Karpas-422 (cell line): ENCODE data around the gene SLC35E1. TPM values are rescaled to one million over a fixed set of nuclear protein-coding genes. Genes with fewer than 3 reads are reported as not detected.
"Not testable (repeated sequence)": the region's sequence is repeated elsewhere in the genome, so short reads cannot be mapped to it uniquely, and the experiment has no call there.

Source experiments
- DNase-seq: peaks from one replicate; pipeline ENCODE4 v3.0.0-alpha.2; 2015
- H2AFZ ChIP-seq: fragments of 200-600 bp; sonication (generic); 2 replicates; pipeline ENCODE4 v1.6.1; 2014; ENCODE audit warnings: antibody characterized with exemption, low read length, mixed read lengths
- H3K27ac ChIP-seq: fragments of 200-600 bp; sonication (generic); 2 replicates; pipeline ENCODE4 v1.5.1; 2014; ENCODE audit warnings: mild to moderate bottlenecking, low read length, moderate library complexity
- H3K27me3 ChIP-seq: fragments of 200-600 bp; sonication (generic); 2 replicates; pipeline ENCODE4 v1.6.1; 2014; ENCODE audit warnings: low read length, mixed read lengths
- H3K36me3 ChIP-seq: fragments of 200-600 bp; sonication (generic); 2 replicates; pipeline ENCODE4 v1.6.1; 2014; ENCODE audit warnings: low read length, mixed read lengths; ENCODE audit not compliant: insufficient read depth
- H3K4me1 ChIP-seq: fragments of 200-600 bp; sonication (generic); 2 replicates; pipeline ENCODE4 v1.6.1; 2014; ENCODE audit warnings: mild to moderate bottlenecking, low read length, mixed read lengths
- H3K4me2 ChIP-seq: fragments of 200-600 bp; sonication (generic); 2 replicates; pipeline ENCODE4 v1.6.1; 2014; ENCODE audit warnings: low read length, low read depth, mild to moderate bottlenecking; ENCODE audit not compliant: poor library complexity, severe bottlenecking
- H3K4me3 ChIP-seq: fragments of 200-600 bp; sonication (generic); 2 replicates; pipeline ENCODE4 v1.5.1; 2014; ENCODE audit warnings: mild to moderate bottlenecking, antibody characterized with exemption, low read length, mixed read lengths
- H3K79me2 ChIP-seq: fragments of 200-600 bp; sonication (generic); 2 replicates; pipeline ENCODE4 v1.6.1; 2014; ENCODE audit warnings: mild to moderate bottlenecking, low read length, mixed read lengths
- H3K9ac ChIP-seq: fragments of 200-600 bp; sonication (generic); 2 replicates; pipeline ENCODE4 v1.6.0; 2014; ENCODE audit warnings: low read length
- H3K9me2 ChIP-seq: fragments of 200-600 bp; sonication (generic), shearing (Covaris generic); replicated peaks from 2 replicates; pipeline ENCODE4 v1.6.0; 2014; ENCODE audit warnings: mild to moderate bottlenecking, low read length, moderate library complexity; ENCODE audit not compliant: insufficient read depth
- H3K9me3 ChIP-seq: fragments of 300-700, 200-600 bp; sonication (generic); 2 replicates; pipeline ENCODE4 v1.6.1; 2014; ENCODE audit warnings: low read length, mixed read lengths
- H4K20me1 ChIP-seq: fragments of 200-600 bp; sonication (generic); 2 replicates; pipeline ENCODE4 v1.6.1; 2014; ENCODE audit warnings: mild to moderate bottlenecking, antibody characterized with exemption, low read length, low read depth; ENCODE audit not compliant: insufficient read depth
- total RNA-seq: library from RNA; depleted of rRNA; stranded (reverse); fragments of >200 nt; shearing (Covaris generic); gene quantifications from 2 replicates; pipeline ENCODE4 v1.2.3, GENCODE V29; 2014; ENCODE audit warnings: low replicate concordance

Gene SLC35E1
- total RNA-seq, 1 experiment from 2014 or later, result 33.5 TPM

DNA sequence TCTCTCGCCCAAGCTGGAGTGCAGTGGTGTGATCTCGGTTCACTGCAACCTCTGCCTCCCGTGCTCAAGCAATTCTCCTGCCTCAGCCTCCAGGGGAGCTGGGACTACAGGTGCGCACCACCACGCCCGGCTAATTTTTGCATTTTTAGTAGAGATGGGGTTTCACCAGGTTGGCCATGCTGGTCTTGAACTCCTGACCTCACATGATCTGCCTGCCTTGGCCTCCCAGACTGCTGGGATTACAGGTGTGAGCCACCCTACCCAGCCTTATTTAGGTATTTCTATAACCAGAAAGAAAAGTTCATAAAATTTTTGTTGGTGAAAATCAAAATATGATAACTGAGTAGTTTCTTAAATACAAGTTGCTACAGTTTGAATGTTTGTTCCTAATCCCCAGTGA is 28.5 kb downstream of the SLC35E1 start:
- Histone ChIP-seq H3K4me2 (peak overlapping the region; percentile 97), H3K4me1 (peaks cover 33% of the 10 kb centered on the region), H3K36me3 (peaks cover 18% of the 10 kb centered on the region), H3K27ac (peak overlapping the region; percentile 87), H3K4me3 (peak overlapping the region; percentile 88), H3K79me2 (peaks cover 52% of the 10 kb centered on the region), H4K20me1 (peaks cover 19% of the 10 kb centered on the region), H3K9ac (peak overlapping the region; percentile 84)
- H2AFZ ChIP-seq, H3K27me3 ChIP-seq, H3K9me2 ChIP-seq, DNase-seq, H3K9me3 ChIP-seq: not testable (repeated sequence)

- H3K27me3 ChIP-seq, result no peaks in the 10 kb centered on the region
- H2AFZ ChIP-seq, result peak overlapping the region; percentile 41; the same call in 1 of the 2 replicates
- H3K9me3 ChIP-seq, result no peaks in the 10 kb centered on the region
- H3K79me2 ChIP-seq, result peaks cover 58% of the 10 kb centered on the region
- peak overlapping the region; percentile 97 for H3K4me2 ChIP-seq
- peaks cover 33% of the 10 kb centered on the region for H3K4me1 ChIP-seq
- H3K9ac ChIP-seq, result peak overlapping the region; percentile 84
- no peaks in the 10 kb centered on the region for H3K9me2 ChIP-seq
- peak overlapping the region; percentile 88 for H3K4me3 ChIP-seq
- peaks cover 19% of the 10 kb centered on the region for H4K20me1 ChIP-seq
- H3K27ac ChIP-seq, result peak overlapping the region; percentile 87
- peak; percentile 67 for DNase-seq
- H3K36me3 ChIP-seq, result peaks cover 21% of the 10 kb centered on the region
These were observed 29.2 kb downstream of the SLC35E1 start for GRCh38 chr19:16542910-16543472.

DNA sequence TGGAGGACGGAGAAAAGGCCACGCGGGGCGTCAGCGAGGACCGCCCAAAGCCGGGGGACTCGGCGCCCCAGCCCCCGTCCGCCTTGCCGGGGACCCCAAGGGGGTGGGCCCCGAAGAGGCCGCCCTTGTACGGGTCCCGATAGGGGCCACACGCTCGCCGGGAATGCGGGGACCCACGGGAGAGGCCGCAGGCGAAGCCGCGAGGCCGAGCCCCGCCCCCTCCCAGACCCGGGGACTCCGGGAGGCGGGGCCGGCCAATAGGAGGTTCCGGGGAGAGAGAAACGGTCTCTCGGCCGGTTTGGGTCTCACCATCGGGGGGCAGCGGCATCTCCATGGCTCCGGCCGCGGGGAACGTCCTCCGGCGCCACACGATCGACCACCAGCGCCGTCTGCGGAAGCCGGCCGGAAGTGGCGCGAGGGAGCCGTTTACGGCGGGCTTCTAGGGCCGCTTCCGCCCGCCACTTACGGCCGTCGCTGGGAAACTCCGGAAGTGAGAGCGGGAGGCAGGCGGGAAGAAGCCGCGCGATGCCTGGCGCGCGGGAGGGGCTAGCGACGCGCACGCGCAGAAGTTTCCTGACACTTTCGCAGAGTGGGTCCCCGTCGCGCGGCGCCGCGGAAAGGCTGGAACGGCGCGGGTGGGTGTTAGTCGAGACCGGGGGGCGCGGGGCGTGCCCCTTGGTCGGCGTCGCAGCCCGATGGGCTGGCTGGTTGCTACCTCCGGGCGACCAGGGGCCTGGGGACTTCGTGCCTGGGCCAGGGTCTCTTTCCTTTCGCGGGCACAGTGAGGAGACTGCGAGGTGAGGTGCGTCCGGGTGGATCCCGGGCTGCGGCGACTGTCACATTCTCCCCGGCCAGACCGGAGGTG is 29.9 kb downstream of the SLC35E1 start, which contains the start of gene CHERP:
Gene CHERP (minus strand): TSS at position 393 of the 865 bp plus-strand sequence. CDS start 59 bp downstream, at position 334.
- peak within 1 kb of the TSS; percentile 97 for H3K4me2 ChIP-seq
- H3K4me1 ChIP-seq, result peaks cover 33% of the 10 kb centered on the region
- peaks cover 25% of the 10 kb centered on the region for H3K36me3 ChIP-seq
- peak within 1 kb of the TSS; percentile 88 for H3K4me3 ChIP-seq
- peaks cover 66% of the 10 kb centered on the region for H3K79me2 ChIP-seq
- DNase-seq, result peak; percentile 98
- peak within 1 kb of the TSS; percentile 41; the same call in 1 of the 2 replicates for H2AFZ ChIP-seq
- H3K9me2 ChIP-seq, result no peaks in the 10 kb centered on the region
- peak within 1 kb of the TSS; percentile 87 for H3K27ac ChIP-seq
- no peaks in the 10 kb centered on the region for H3K9me3 ChIP-seq
- H3K27me3 ChIP-seq, result no peaks in the 10 kb centered on the region
- peak within 1 kb of the TSS; percentile 84 for H3K9ac ChIP-seq
- peaks cover 21% of the 10 kb centered on the region for H4K20me1 ChIP-seq

- Histone ChIP-seq H3K4me1 (peaks cover 33% of the 10 kb centered on the region), H3K9me3 (no peaks in the 10 kb centered on the region), H3K9me2 (no peaks in the 10 kb centered on the region), H3K27me3 (no peaks in the 10 kb centered on the region), H3K4me2 (peak overlapping the region; percentile 97), H3K36me3 (peaks cover 25% of the 10 kb centered on the region), H3K27ac (peak overlapping the region; percentile 65), H3K4me3 (peak overlapping the region; percentile 88), H2AFZ (no peak overlapping the region), H4K20me1 (peaks cover 28% of the 10 kb centered on the region), H3K79me2 (peaks cover 71% of the 10 kb centered on the region), H3K9ac (peak overlapping the region; percentile 84)
- DNase-seq, result no peak
These were observed 30.6 kb downstream of the SLC35E1 start for GRCh38 chr19:16541526-16542044.

GRCh38 chr19:16540948-16541347 is 31.3 kb downstream of the SLC35E1 start:
- H3K9me2 ChIP-seq, result no peaks in the 10 kb centered on the region
- H3K27ac ChIP-seq, result peak overlapping the region; percentile 65; the same call in 1 of the 2 replicates
- DNase-seq, result no peak
- H3K36me3 ChIP-seq, result peaks cover 25% of the 10 kb centered on the region
- no peaks in the 10 kb centered on the region for H3K27me3 ChIP-seq
- peak overlapping the region; percentile 97 for H3K4me2 ChIP-seq
- H3K79me2 ChIP-seq, result peaks cover 78% of the 10 kb centered on the region
- H3K4me1 ChIP-seq, result peaks cover 33% of the 10 kb centered on the region
- peak overlapping the region; percentile 88 for H3K4me3 ChIP-seq
- peak overlapping the region; percentile 84 for H3K9ac ChIP-seq
- peaks cover 34% of the 10 kb centered on the region for H4K20me1 ChIP-seq
- H3K9me3 ChIP-seq, result no peaks in the 10 kb centered on the region
- no peak overlapping the region for H2AFZ ChIP-seq

- Histone ChIP-seq H3K4me1 (peaks cover 9% of the 10 kb centered on the region), H3K9me3 (no peaks in the 10 kb centered on the region), H3K36me3 (peaks cover 25% of the 10 kb centered on the region), H3K9ac (no peak overlapping the region), H3K9me2 (no peaks in the 10 kb centered on the region), H3K4me3 (no peak overlapping the region), H4K20me1 (peaks cover 49% of the 10 kb centered on the region), H3K27me3 (no peaks in the 10 kb centered on the region), H2AFZ (no peak overlapping the region), H3K79me2 (peaks cover 63% of the 10 kb centered on the region), H3K27ac (no peak overlapping the region), H3K4me2 (no peak overlapping the region)
- no peak for DNase-seq
These were observed 35.1 kb downstream of the SLC35E1 start for GRCh38 chr19:16537111-16537510.

DNA sequence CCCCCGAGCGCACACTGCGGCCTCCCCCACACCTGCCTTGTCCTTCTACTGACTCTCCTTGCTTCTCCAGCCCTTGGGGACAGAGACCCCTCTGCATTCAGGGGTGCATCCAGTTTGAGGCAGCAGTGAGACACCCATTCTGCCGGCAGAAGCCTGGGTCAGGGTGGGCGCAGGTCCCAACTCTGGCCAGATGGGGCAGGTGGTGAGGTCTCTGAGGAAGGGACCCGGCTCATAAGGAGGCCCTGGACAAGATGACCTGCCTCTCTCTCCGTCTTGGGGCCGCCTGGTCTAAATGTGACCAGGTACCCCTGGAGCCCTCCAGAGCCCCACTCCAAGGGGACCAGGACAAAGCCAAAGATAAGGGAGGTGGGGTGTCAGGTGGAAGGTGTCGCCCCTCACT is 36.1 kb downstream of the SLC35E1 start:
- no peak for DNase-seq
- H3K9me3 ChIP-seq, result no peaks in the 10 kb centered on the region
- H3K4me1 ChIP-seq, result peaks cover 5% of the 10 kb centered on the region
- H3K4me2 ChIP-seq, result no peak overlapping the region
- H3K27me3 ChIP-seq, result no peaks in the 10 kb centered on the region
- no peaks in the 10 kb centered on the region for H3K9me2 ChIP-seq
- H3K36me3 ChIP-seq, result peaks cover 25% of the 10 kb centered on the region
- no peak overlapping the region for H3K27ac ChIP-seq
- H2AFZ ChIP-seq, result no peak overlapping the region
- H4K20me1 ChIP-seq, result peaks cover 43% of the 10 kb centered on the region
- H3K79me2 ChIP-seq, result peaks cover 54% of the 10 kb centered on the region
- no peak overlapping the region for H3K4me3 ChIP-seq
- H3K9ac ChIP-seq, result no peak overlapping the region

GRCh38 chr19:16535381-16535780 is 36.8 kb downstream of the SLC35E1 start:
- Histone ChIP-seq H3K79me2 (peaks cover 46% of the 10 kb centered on the region), H3K4me1 (no peaks in the 10 kb centered on the region), H3K9me3 (no peaks in the 10 kb centered on the region), H4K20me1 (peaks cover 36% of the 10 kb centered on the region), H3K9me2 (no peaks in the 10 kb centered on the region), H3K27ac (no peak overlapping the region), H3K4me3 (no peak overlapping the region), H3K36me3 (peaks cover 22% of the 10 kb centered on the region), H3K27me3 (no peaks in the 10 kb centered on the region), H2AFZ (no peak overlapping the region), H3K4me2 (no peak overlapping the region), H3K9ac (no peak overlapping the region)
- no peak for DNase-seq
